GM06990 (cell line): ENCODE results near the gene PARVA.

Source experiments
- DNase-seq: peaks from one replicate; pipeline ENCODE4 v3.0.0-alpha.2; 2011; ENCODE audit not compliant: insufficient read length; ENCODE audit errors: extremely low read depth
- H3K27me3 ChIP-seq: replicated peaks from 2 replicates; pipeline ENCODE4 v1.6.0; 2011; ENCODE audit warnings: low read length; ENCODE audit not compliant: control insufficient read depth, insufficient read depth
- H3K36me3 ChIP-seq: 2 replicates; pipeline ENCODE4 v1.5.1; 2011; ENCODE audit warnings: low read length; ENCODE audit not compliant: control insufficient read depth, insufficient read depth
- H3K4me3 ChIP-seq: replicated peaks from 2 replicates; pipeline ENCODE4 v1.5.1; 2011; ENCODE audit warnings: low read depth, mild to moderate bottlenecking, control low read depth, low read length
- TF ChIP-seq, protein P1 (sequence below): IDR thresholded peaks from 2 replicates; pipeline ENCODE4 v1.5.1; 2011; ENCODE audit warnings: low read length, control low read depth, mild to moderate bottlenecking, inconsistent platforms; ENCODE audit not compliant: insufficient read depth, poor library complexity, severe bottlenecking

The PARVA gene

DNA sequence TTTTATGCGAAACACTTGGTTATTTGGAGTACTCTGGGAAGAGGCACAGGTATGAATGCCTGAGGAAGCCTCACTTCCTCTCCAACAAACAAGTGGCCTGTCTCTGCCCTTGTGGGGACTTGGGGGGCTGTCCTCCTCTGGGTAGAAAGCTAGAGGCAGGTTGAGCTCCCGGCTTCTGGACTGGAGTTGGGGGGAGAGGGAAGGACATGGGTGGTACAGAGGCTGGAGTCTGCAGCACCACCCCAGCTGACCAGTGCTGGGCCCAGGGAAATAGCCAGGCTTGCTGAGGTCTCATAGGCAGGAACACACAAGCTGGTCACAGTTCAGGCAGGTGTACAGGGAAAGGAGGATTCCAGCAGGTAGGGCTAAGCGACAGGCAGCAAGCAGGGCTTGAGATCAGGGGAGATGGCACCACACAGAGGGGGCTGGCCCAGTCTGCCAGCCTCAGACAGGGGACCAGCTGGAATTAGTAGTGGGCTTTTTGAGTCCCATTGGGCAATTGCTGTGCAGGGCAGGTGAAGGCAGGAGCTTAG is 161.6 kb downstream of the PARVA start:
- no peak for DNase-seq
- H3K4me3 ChIP-seq = no peak overlapping the region
- no peaks in the 10 kb centered on the region for H3K36me3 ChIP-seq
- TF ChIP-seq, protein P1, sequence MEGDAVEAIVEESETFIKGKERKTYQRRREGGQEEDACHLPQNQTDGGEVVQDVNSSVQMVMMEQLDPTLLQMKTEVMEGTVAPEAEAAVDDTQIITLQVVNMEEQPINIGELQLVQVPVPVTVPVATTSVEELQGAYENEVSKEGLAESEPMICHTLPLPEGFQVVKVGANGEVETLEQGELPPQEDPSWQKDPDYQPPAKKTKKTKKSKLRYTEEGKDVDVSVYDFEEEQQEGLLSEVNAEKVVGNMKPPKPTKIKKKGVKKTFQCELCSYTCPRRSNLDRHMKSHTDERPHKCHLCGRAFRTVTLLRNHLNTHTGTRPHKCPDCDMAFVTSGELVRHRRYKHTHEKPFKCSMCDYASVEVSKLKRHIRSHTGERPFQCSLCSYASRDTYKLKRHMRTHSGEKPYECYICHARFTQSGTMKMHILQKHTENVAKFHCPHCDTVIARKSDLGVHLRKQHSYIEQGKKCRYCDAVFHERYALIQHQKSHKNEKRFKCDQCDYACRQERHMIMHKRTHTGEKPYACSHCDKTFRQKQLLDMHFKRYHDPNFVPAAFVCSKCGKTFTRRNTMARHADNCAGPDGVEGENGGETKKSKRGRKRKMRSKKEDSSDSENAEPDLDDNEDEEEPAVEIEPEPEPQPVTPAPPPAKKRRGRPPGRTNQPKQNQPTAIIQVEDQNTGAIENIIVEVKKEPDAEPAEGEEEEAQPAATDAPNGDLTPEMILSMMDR = no peak
- H3K27me3 ChIP-seq = peaks cover 3% of the 10 kb centered on the region; the same call in 1 of the 2 replicates

DNA sequence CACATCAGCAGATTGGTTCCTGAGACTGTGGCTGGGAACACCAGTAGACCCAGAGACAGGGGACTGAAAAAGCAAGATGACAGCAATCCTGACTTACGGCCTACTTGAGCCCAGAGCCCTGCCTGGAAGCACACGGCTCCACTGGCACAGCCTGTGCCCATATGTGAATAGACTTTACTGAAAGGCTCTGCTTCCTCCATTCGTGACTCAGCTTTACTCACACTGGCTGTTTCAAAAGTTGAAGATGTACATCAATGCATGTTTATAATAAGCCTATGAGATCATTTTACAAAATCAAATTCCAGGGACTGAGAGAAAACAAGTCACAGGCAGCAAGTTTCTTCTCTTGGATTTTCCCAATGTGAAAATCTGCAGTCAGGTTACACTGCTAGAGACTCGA is 162.2 kb downstream of the PARVA start:
- DNase-seq = no peak
- TF ChIP-seq, protein P1 = no peak
- Histone ChIP-seq H3K36me3 (no peaks in the 10 kb centered on the region), H3K27me3 (peaks cover 3% of the 10 kb centered on the region; the same call in 1 of the 2 replicates), H3K4me3 (no peak overlapping the region)

DNA sequence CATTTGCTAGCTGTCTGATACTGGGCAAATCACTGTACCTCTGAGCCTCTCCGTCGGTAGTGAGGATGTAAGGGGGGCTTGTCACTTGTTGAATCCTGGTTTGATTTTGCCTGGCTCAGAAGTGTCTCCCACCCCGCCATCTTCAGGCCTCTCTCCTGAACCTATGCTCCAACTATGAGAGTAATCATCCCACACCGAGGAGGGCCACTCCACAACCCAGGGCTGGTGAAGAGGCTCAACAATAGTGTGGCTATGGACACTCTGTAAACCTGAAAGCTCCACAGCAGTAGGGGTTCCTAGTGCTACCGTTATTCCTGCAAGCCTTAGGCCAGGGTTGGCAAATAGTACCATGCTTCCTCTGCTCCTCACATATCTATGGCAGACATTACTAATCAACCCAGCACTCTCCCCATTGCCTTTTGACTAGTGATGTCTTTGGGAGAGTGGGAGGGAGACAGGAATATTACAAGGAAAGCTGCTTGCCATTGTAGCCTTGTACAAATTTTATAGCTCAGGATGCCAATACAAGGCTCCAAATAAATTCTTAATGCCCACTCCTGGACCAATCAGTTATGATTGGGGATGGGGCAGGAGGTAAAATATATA is 162.8 kb downstream of the PARVA start:
- TF ChIP-seq, protein P1 = no peak
- no peaks in the 10 kb centered on the region for H3K36me3 ChIP-seq
- no peak for DNase-seq
- H3K27me3 ChIP-seq = peaks cover 2% of the 10 kb centered on the region; the same call in 1 of the 2 replicates
- H3K4me3 ChIP-seq = no peak overlapping the region

DNA sequence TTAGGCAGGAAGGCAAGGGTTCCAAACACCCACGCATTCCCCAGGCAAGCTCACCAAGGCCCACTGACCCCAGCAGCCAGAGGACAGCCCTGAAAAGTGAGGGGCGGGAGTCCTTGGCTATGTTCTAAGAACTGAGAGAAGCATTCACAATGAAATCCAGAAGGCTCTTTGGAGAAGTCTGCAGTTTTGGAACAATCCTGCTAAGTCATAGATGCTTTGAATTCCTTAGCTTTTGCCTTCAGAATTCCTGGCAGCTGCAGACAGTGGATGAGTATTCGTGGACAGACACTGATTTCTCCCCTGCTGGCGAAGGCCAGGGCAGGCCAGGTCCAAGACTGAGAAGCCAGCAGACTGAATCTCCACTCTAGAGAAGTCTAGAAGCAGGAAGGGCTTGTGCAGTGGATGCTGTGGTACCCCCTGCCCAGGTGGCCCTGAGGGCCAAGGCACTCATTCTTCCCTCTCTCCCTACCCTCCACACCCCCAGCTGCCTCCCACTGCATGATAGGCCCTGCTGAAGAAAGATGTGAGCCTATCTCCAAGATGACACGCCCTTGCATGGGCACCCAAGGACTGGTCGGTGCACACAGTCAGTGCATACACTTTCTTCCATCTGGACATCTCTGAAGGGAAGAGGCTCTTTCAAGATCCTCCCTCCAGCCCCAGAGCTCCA is 163.7 kb downstream of the PARVA start:
- TF ChIP-seq, protein P1 = no peak
- no peak for DNase-seq
- H3K27me3 ChIP-seq = peaks cover 2% of the 10 kb centered on the region; the same call in 1 of the 2 replicates
- no peaks in the 10 kb centered on the region for H3K36me3 ChIP-seq
- H3K4me3 ChIP-seq = no peak overlapping the region

DNA sequence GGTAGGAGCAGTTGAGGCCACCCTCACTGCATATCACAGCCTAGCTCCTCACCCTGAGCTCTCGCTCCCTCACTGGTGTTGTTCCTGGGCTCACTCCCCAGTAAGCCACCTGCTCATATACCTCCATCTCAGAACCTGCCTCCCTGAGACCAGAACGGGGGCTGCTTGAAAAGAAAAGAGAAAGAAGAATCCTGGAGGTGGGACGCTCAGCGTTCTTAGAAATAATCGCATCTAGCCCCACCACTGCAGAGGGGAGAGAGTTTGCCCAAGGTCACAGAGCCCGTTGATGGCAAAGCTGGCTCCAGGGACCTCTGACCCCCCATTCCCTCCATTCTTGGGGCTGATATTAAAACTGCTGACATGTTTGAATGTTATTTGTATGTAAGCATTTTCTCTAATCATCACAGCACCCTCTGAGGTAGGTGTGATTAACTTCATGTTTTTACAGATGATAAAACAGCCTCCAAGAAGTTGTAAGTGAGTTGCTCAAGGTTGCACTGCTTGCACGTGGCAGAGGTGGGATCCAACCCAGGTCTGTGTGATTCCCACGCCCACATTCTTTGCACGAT is 164.3 kb downstream of the PARVA start:
- DNase-seq = no peak
- Histone ChIP-seq H3K27me3 (peaks cover 2% of the 10 kb centered on the region; the same call in 1 of the 2 replicates), H3K36me3 (no peaks in the 10 kb centered on the region), H3K4me3 (no peak overlapping the region)
- TF ChIP-seq, protein P1 = no peak
